ENCODE measurements around the gene SIVA1.

DNA sequence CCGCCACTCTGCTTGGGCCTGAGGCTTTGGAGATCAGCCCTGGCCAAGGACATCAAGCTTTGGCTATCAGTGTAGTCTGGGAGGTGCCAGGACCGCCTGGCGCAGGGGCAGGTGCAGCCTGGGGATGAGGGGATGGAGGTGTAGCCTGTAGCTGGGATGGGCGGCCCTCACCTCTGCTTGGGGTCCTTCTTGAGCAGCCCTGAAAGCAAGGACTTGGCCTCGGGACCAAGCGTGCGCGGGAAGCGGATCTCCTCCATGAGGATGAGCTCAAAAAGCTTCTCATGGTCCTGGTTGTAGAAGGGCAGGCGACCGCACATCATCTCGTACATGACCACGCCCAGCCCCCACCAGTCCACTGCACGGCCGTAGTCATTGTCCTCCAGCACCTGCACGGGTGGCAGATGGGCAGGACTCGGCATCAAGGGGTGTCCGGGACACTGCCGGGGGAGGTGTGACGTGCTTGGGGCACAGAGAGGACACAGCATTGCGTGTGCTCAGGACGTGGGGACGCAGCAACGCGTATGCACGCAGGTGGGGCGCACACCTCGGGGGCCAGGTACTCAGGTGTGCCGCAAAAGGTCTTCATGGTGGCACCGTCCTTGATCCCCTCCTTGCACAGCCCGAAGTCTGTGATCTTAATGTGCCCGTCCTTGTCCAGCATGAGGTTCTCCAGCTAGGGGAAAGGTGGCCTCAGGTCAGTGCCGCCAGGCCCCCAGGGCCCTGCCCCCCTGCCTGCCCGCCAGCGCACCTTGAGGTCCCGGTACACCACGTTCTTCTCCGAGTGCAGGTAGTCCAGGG, 20.0 kb downstream of the SIVA1 start:
- no peak for TF ChIP-seq ZFP30 (CRISPR knock-in tag; IDR thresholded peaks at IDR 0.05)
- TF ChIP-seq, protein P1, sequence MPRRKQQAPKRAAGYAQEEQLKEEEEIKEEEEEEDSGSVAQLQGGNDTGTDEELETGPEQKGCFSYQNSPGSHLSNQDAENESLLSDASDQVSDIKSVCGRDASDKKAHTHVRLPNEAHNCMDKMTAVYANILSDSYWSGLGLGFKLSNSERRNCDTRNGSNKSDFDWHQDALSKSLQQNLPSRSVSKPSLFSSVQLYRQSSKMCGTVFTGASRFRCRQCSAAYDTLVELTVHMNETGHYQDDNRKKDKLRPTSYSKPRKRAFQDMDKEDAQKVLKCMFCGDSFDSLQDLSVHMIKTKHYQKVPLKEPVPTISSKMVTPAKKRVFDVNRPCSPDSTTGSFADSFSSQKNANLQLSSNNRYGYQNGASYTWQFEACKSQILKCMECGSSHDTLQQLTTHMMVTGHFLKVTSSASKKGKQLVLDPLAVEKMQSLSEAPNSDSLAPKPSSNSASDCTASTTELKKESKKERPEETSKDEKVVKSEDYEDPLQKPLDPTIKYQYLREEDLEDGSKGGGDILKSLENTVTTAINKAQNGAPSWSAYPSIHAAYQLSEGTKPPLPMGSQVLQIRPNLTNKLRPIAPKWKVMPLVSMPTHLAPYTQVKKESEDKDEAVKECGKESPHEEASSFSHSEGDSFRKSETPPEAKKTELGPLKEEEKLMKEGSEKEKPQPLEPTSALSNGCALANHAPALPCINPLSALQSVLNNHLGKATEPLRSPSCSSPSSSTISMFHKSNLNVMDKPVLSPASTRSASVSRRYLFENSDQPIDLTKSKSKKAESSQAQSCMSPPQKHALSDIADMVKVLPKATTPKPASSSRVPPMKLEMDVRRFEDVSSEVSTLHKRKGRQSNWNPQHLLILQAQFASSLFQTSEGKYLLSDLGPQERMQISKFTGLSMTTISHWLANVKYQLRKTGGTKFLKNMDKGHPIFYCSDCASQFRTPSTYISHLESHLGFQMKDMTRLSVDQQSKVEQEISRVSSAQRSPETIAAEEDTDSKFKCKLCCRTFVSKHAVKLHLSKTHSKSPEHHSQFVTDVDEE (CRISPR knock-in tag; IDR thresholded peaks at IDR 0.05) = no peak

Measured in SK-N-SH treated with all-trans-retinoic acid at 6 μM for 48 hours (cell line).